ENCODE measurements around the gene DCAF6.
"Not testable (repeated sequence)": the region's sequence is repeated elsewhere in the genome, so short reads cannot be mapped to it uniquely, and the experiment has no call there.

Gene DCAF6

GRCh38 chr1:167923324-167924056 lies 13.0 kb upstream of the DCAF6 start:
- DNase-seq, result no peak

- no peak for DNase-seq
These were observed 12.4 kb upstream of the DCAF6 start for GRCh38 chr1:167924102-167924501.

- no peak for DNase-seq
These were observed 11.8 kb upstream of the DCAF6 start for GRCh38 chr1:167924543-167925231.

- no peak for DNase-seq
These were observed 9.9 kb upstream of the DCAF6 start for GRCh38 chr1:167926486-167926997.

GRCh38 chr1:167927046-167927754 lies 9.3 kb upstream of the DCAF6 start:
- no peak for DNase-seq

GRCh38 chr1:167928457-167928852 lies 8.0 kb upstream of the DCAF6 start:
- DNase-seq, result no peak

- not testable (repeated sequence) for DNase-seq
These were observed 7.6 kb upstream of the DCAF6 start for GRCh38 chr1:167928919-167929318.

GRCh38 chr1:167929725-167930124 lies 6.8 kb upstream of the DCAF6 start:
- DNase-seq, result no peak

GRCh38 chr1:167933788-167934187 lies 2.7 kb upstream of the DCAF6 start:
- DNase-seq, result no peak

GRCh38 chr1:167934426-167935215 lies 1.9 kb upstream of the DCAF6 start:
- no peak for DNase-seq

- peak in 16 of 56 donors; percentile 11 to 75 (median 47) for DNase-seq
These were observed 1.0 kb upstream of the DCAF6 start for GRCh38 chr1:167935216-167936067.

- peak in 41 of 56 donors; percentile 15 to 67 (median 49) for DNase-seq
These were observed 636 bp downstream of the DCAF6 start, which contains the start of gene MPC2 for GRCh38 chr1:167936930-167937708. Gene MPC2 (minus strand): TSS chr1:167937072. CDS start chr1:167935841, 1,231 bp downstream.

- DNase-seq, result no peak
These were observed 1.2 kb downstream of the DCAF6 start for GRCh38 chr1:167937709-167938010.

GRCh38 chr1:167938080-167938636 lies 1.7 kb downstream of the DCAF6 start:
- DNase-seq, result no peak

GRCh38 chr1:167940264-167940663 lies 3.8 kb downstream of the DCAF6 start:
- DNase-seq, result no peak

- no peak for DNase-seq
These were observed 7.1 kb downstream of the DCAF6 start for GRCh38 chr1:167943541-167943940.

- DNase-seq, result no peak
These were observed 11.2 kb downstream of the DCAF6 start for GRCh38 chr1:167947733-167948132.

- DNase-seq, result no peak
These were observed 13.3 kb downstream of the DCAF6 start for GRCh38 chr1:167949785-167950184.

- DNase-seq, result no peak
These were observed 14.1 kb downstream of the DCAF6 start for GRCh38 chr1:167950569-167950968.

All from nucleus accumbens (tissue), 56 donors.